HG02852 (cell line): Measurements from ENCODE around the gene CHRNA4.
"Not testable (repeated sequence)": the region's sequence is repeated elsewhere in the genome, so short reads cannot be mapped to it uniquely, and the experiment has no call there.

Source experiments
- ATAC-seq: cut with Tn5 transposase; IDR thresholded peaks from one replicate; pipeline ENCODE4 v1.9.1; 2021; ENCODE audit warnings: mild to moderate bottlenecking, moderate library complexity; ENCODE audit not compliant: unreplicated experiment

Gene CHRNA4

GRCh38 chr20:63351326-63351700, 9.8 kb downstream of the CHRNA4 start:
- no peak for ATAC-seq

DNA sequence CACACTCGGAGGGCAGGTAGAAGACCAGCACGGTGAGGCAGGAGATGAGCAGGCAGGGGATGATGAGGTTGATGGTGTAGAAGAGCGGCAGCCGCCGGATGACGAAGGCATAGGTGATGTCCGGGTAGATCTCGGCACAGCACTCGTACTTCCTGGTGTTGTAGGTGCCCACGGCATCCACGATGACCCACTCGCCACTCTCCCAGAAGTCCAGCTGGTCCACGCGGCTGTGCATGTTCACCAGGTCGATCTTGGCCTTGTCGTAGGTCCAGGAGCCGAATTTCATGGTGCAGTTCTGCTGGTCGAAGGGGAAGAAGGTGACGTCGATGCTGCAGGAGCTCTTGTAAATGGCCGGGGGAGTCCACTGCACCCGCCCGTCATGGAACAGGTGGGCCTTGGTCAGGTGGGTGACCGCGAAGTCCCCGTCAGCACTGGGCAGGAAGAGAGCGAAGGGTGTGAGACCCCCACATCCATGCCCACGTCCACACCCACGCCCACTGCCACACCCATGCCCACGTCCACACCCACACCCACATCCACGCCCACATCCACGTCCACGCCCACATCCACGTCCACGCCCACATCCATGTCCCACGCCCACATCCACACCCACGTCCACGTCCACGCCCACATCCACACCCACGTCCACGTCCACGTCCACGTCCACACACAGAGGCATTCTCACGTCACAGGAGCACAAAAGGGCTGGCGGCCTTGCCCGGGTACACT, 10.4 kb downstream of the CHRNA4 start:
- no peak for ATAC-seq

DNA sequence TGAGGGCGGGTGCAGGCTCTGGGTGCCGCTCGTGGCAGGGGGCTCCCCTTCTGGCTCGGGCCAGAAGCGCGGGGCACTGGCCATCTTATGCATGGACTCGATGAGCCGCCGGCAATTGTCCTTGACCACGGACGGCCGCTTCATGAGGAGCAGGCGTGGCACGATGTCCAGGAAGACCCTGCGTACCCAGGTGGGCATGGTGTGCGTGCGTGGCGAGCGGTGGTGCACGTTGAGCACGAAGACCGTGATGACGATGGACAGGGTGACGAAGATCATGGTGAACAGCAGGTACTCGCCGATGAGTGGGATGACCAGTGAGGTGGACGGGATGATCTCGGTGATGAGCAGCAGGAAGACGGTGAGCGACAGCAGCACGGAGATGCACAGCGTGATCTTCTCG, 11.0 kb downstream of the CHRNA4 start:
- no peak for ATAC-seq

DNA sequence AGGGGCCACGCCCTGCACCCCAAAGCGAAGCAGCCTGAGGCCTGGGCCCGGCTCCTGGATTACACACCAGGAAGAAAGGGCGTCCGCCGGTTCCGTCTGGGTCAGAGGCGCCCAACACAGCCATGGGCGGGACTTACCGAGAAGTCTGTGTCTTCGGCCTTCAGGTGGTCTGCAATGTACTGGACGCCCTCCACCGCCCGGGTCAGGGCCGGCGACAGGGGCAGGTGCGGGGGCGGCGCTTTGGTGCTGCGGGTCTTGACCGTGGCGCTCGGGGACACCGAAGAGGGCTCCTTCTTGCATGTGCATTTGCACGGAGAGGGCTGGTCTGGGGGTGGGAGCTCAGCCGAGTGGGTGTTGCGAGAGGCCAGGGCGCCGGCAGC, 11.6 kb downstream of the CHRNA4 start:
- no peak for ATAC-seq

DNA sequence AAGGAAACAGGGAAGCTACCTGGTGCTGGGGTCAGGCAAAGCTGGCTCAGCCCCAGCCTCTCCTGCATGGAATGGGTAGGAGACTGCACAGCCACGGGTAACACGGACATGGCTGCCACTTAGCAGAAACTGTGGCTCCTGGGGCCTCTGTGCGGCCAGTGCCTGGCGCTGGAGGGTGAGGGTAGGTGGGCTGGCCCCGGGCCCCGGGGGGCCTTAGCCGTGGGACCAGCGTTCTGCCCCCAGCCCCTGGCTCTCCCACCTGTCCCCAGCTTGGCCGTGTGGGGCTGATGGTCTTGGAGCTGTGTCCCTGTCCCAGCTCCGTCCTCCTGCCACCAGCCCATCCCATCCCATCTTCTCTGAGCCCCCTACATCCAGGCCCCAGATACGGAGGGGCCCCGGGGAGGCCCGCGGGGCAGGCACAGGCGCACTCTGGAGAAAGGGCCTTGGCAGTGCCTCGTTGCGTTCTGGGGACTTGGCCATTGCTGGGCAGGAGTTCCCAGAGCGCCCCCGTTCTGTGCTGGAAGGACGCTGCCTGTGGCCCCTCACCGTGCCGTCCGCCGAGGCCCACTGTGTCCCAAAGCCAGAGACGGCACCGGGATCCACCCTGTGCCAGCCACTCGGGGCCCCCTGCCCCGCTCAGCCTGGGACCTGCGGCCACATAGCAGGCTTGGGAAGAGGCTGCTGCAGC, 12.2 kb downstream of the CHRNA4 start:
- ATAC-seq: no peak

DNA sequence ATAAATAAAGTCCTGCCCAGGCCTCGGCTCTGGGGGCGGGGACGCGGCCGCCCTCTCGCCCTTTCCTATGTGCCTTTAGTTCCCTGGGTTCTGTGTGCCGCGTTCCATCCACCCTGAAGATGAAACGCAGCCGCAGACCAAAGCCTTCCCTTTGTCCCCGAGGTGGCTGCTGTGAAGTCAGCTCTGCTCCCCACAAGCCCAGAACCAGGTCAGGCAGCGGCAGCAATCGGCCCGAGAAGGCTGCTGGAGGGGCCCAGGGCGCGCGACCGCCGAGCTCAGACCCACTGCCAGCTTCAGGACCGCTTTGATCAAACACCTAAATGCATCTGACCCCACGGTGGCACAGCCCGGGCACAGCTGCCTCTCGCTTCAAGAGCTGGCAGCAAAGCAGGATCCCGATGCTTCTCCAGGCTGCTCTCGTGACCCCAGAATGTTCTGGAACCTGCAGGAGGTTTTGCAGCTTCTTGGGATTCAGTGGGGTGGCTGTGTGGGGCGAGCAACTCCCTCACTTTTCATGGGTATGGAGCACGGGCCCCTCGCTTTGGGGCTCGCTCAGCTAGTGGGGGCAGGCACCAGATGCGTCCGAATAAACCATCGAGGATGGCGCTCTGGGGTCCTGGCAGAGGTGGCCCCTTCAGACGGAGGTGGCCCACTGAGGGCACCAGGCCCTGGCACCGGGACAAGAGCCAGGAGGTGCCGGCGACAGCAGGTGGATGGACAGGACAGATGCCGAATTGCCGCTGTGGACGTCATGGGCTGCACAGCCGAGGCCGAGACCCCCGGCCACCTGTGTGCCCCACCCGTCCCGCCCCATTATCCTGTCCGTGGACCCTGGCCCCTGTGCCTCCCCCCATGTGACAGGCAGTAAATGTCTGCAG, 13.0 kb downstream of the CHRNA4 start:
- no peak for ATAC-seq

- ATAC-seq: no peak
These were observed 13.9 kb downstream of the CHRNA4 start for GRCh38 chr20:63347081-63347741.

DNA sequence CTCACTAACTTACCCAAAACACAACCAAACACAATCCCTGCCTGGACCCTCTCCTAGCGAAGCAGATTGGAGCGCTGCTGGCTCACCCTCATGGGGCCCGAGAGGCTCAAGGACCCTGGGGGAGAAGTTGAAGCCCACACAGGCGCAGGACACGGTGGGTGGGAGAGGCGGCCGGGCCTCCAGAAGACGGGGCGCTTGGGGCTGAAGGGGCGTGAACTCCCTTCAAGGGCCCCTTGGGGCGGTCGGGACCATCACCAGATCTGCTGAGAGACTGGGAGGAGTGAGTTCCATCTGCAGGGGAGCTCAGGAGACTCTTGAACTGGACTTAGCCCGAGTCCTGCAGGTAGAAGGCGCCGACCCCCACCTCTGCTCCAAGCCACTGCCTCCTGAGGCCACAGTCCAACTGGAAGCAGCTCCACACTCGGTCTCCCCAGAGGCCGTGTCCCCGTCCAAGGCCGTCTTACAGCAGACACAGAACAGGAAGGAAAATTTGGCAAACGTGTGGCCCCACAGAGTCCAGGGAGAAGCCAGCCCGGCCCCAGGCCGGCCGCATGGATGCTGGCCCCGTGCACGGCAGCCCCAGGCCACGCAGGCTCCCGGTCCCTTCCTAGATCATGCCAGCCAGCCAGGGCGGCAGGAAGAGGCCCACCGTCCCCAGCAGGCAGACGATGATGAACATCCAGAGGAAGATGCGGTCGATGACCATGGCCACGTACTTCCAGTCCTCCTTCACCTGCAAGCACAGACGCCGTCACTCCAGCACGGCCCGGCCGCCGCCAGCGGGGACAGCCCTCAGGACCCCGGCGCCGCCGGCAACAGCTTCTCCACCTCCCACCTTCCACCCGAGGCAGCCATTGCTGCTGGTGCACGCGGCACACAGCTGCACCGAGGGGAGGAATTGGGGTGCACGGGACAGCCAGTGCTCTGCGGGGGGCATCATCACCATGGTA, 14.7 kb downstream of the CHRNA4 start:
- ATAC-seq: no peak

DNA sequence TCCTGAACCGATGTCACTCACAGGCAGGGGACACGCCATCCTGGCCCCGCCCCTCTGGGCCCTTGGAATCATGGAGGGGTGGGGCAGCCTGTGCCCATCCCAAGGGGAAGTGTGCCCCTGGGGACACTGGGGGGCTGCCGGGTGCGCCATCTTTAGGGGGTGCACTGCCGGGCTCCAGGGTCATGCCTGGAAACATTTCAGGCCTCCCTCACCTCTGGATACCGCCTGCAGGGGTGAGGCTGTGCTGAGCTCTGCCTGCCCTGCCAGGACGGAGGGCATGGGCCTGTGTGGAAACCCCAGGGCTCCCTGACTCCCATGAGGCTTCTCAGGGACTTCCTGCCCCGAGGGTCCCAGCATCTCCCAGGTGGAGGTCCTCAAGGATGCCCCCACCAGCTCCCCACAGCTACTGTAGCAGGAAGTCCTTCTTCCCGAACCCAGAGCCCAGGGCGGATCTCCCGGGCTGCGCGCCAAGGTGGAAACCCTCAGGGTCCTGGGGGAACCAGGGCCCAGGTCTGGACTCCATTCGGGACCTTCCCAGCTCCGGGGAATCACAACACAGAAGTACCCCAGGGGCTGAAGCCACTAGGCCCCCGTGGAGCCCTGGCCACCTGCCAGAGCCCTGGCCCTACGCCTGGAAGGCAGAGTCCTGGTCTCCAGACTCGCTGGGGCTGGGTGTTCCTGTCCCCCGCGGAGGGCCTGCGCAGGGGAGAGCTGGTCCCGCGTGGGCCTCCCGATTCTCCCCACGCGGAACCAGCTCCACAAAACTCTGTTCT, 15.6 kb downstream of the CHRNA4 start:
- no peak for ATAC-seq

DNA sequence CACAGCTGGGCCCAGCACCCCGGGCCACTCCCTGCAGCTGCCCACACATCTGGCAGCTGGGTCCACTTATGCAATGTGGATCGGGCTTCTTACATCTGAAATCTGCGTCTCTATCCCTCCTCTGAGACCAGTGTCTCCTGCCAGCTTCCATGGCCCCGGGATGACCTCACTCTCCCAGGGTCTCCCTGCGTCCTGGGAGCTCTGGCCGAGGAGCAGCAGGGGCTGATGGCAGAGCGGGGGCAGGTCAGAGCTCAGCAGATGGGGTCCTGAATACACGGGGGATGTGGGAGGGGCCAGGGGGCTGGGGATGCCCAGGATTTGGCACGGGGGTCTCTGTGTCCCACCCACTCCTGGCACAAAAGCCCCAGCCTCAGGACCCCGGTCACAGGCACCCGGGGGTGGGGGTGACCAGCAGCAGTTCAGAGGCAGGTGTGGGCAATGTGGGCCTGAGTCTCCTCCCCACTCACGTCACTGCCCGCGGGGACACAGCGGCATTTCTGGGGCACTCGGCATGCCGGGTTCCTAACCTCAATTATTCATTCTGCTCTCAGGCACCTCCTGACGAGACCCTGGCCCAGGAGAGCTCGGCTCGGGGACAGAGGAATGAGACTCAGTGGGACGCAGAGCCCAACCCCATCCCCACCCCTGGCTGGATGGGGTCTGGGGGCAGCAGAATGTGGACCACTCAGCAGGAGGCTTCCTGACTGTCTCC, 16.4 kb downstream of the CHRNA4 start:
- ATAC-seq: no peak

- no peak for ATAC-seq
These were observed 17.4 kb downstream of the CHRNA4 start for GRCh38 chr20:63343460-63344445.

- no peak for ATAC-seq
These were observed 18.3 kb downstream of the CHRNA4 start for GRCh38 chr20:63342561-63343459.

DNA sequence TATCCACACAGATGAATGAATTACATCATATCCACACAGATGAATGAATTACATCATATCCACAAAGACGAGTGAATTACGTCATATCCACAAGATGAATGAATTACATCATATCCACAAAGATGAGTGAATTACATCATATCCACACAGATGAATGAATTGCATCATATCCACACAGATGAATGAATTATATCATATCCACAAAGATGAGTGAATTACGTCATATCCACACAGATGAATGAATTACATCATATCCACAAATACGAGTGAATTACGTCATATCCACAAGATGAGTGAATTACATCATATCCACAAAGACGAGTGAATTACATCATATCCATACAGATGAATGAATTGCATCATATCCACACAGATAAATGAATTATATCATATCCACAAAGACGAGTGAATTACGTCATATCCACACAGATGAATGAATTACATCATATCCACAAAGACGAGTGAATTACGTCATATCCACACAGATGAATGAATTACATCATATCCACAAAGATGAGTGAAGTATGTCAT, 20.9 kb downstream of the CHRNA4 start:
- not testable (repeated sequence) for ATAC-seq

GRCh38 chr20:63339154-63340094, 21.7 kb downstream of the CHRNA4 start:
- ATAC-seq: not testable (repeated sequence)

GRCh38 chr20:63337786-63338420, 23.2 kb downstream of the CHRNA4 start:
- ATAC-seq: no peak
